Adrenal gland (tissue), 12 donors: ENCODE data around the gene SEPTIN8. TPM values are rescaled to one million over a fixed set of nuclear protein-coding genes. Genes with fewer than 3 reads are reported as not detected.

Source experiments
- DNase-seq, 7 donors: peaks; one replicate each; pipeline ENCODE4 v3.0.0-alpha.2; 2019 to 2020
- H3K27ac ChIP-seq, 5 donors: fragments of 200-600 bp; sonication (generic) in 4 of 5; 1 replicate in 3 of 5; 2 replicates in 2 of 5; pipeline versions ENCODE4 v1.5.1 to v1.8.0; 2016 to 2020; ENCODE audit warnings: mild to moderate bottlenecking in 1 of 5
- H3K27me3 ChIP-seq: fragments of 200-600 bp; 2 replicates; pipeline ENCODE4 v1.8.0; 2021
- H3K36me3 ChIP-seq, 2 donors: fragments of 200-600 bp; replicated peaks in 1 of 2; 1 replicate in 1 of 2; 2 replicates in 1 of 2; pipeline versions ENCODE4 v1.5.1 to v1.8.0; 2018 to 2022
- H3K4me1 ChIP-seq, 2 donors: fragments of 200-600 bp; replicated peaks in 1 of 2; 1 replicate in 1 of 2; 2 replicates in 1 of 2; pipeline versions ENCODE4 v1.5.1 to v1.8.0; 2018 to 2021
- H3K4me3 ChIP-seq, 4 donors: fragments of 200-600 bp; sonication (generic) in 3 of 4; one replicate each; pipeline ENCODE4 v1.5.1; 2016 to 2018
- H3K9me3 ChIP-seq, 3 donors: fragments of 200-600 bp; sonication (generic) in 1 of 3; replicated peaks in 1 of 3; 1 replicate in 2 of 3; 2 replicates in 1 of 3; pipeline versions ENCODE4 v1.5.1 to v1.8.0; 2016 to 2021
- CTCF ChIP-seq, 6 experiments: fragments of 450-650 bp in 4 of 6; fragments of 200-600 bp in 2 of 6; sonication (generic) in 1 of 6; IDR thresholded peaks; 1 replicate in 5 of 6; 2 replicates in 1 of 6; pipeline versions ENCODE4 v1.5.1 to v1.8.0; 2016 to 2021; ENCODE audit warnings: antibody characterized with exemption in 6 of 6, mild to moderate bottlenecking in 2 of 6, moderate library complexity in 1 of 6
- POLR2A ChIP-seq, 2 donors: fragments of 450-650 bp; IDR thresholded peaks; one replicate each; pipeline ENCODE4 v1.6.1; 2017; ENCODE audit warnings: antibody characterized with exemption in 2 of 2, mild to moderate bottlenecking in 2 of 2, moderate library complexity in 1 of 2
- WGBS, 4 donors: extraction: QIAGEN DNeasy Blood & Tissue Kit in 2 of 4; methylation state at CpG; one replicate each; pipeline versions ENCODE4 v1.1.5 to v1.1.7; 2013 to 2017; 5-methylcytosine and 5-hydroxymethylcytosine counted together
- intact Hi-C, 2 donors: fragments of 100-400 bp; cut with DNase I; formaldehyde crosslinking; loops; one replicate each; pipeline versions ENCODE4 v1.14.1 to v1.15.0; 2022 to 2023
- polyA plus RNA-seq, 3 donors: library from polyadenylated mRNA; stranded (reverse); fragments of 200-250 nt in 2 of 3; fragments of 350-450 nt in 1 of 3; fragmentation: Illumina TruSeq in 1 of 3; extraction: RNeasy Lipid Tissue Mini Kit (QIAGEN cat#74804) in 1 of 3; gene quantifications; one replicate each; pipeline ENCODE4 v1.2.3, GENCODE V29; 2013 to 2014
- total RNA-seq, 9 donors: library from RNA; depleted of rRNA in 4 of 9; stranded (reverse); fragments of >200 nt in 4 of 9; fragments of 120-200 nt in 1 of 9; fragmentation: NEBNext Ultra II Directional in 1 of 9; extraction: Animal tissue kit (Norgen Biotek cat#: 25700) in 1 of 9; gene quantifications; one replicate each; pipeline versions ENCODE4 v1.1.0 to v1.2.4, GENCODE V29; 2013 to 2023
- donor health status: healthy with polysubstance abuse.
- donor health status: Bipolar disorder and iron deficiency.
- donor health status: DM: yes; HTN: yes; CAD: no.
- donor health status: DM: no; HTN: no; CAD: no.
- donor health status: DM: no; HTN: no; CAD: no.
- donor health status: DM: yes; HTN: yes; CAD: no.

SEPTIN8 gene
- total and polyA plus RNA-seq, 12 donors, result 9.7 to 36.2 (median 24.3) TPM

- peaks cover 0 to 11% of the 10 kb centered on the region in 2 donors for H3K4me1 ChIP-seq
- intact Hi-C loops, result loop anchor here in 1 of 2 donors (5.0 kb wide), 1 partner anchor 296 kb away; no protein-coding TSS in a partner anchor
- peak overlapping the region in 2 of 5 donors; percentile 57 to 62 for H3K27ac ChIP-seq
- H3K9me3 ChIP-seq, result no peaks in the 10 kb centered on the region
- DNase-seq, result peak in 5 of 7 donors; percentile 46 to 61 (median 57)
- 15 to 31% (median 20%) methylated on average over 21 to 68 of the region's 68 CpGs for WGBS, 4 donors
- TF ChIP-seq CTCF (IDR thresholded peaks at IDR 0.05) (peak in 2 of 6 experiments; percentile 1 to 13), POLR2A (IDR thresholded peaks at IDR 0.05) (no peak)
- peak overlapping the region in 1 of 4 donors; percentile 47 for H3K4me3 ChIP-seq
- H3K27me3 ChIP-seq, result no peaks in the 10 kb centered on the region
- H3K36me3 ChIP-seq, result no peaks in the 10 kb centered on the region
Measured at GRCh38 chr5:132822650-132823480, 45.8 kb upstream of the SEPTIN8 start.

GRCh38 chr5:132821791-132822190 lies 44.8 kb upstream of the SEPTIN8 start:
- intact Hi-C loops, result loop anchor here in 1 of 2 donors (5.0 kb wide), 1 partner anchor 294 kb away; no protein-coding TSS in a partner anchor
- no peaks in the 10 kb centered on the region for H3K27me3 ChIP-seq
- peaks cover 0 to 11% of the 10 kb centered on the region in 2 donors for H3K4me1 ChIP-seq
- no peaks in the 10 kb centered on the region for H3K36me3 ChIP-seq
- no peaks in the 10 kb centered on the region for H3K9me3 ChIP-seq
- TF ChIP-seq POLR2A (IDR thresholded peaks at IDR 0.05), result no peak
- TF ChIP-seq CTCF (IDR thresholded peaks at IDR 0.05), result no peak
- WGBS, 4 donors, result 88 to 100% (median 92%) methylated on average over 1 of the region's 1 CpG
- no peak overlapping the region for H3K27ac ChIP-seq
- H3K4me3 ChIP-seq, result no peak overlapping the region
- DNase-seq, result no peak

- no peaks in the 10 kb centered on the region for H3K9me3 ChIP-seq
- TF ChIP-seq POLR2A (IDR thresholded peaks at IDR 0.05), result no peak
- TF ChIP-seq CTCF (IDR thresholded peaks at IDR 0.05), result no peak
- intact Hi-C loops, result loop anchor here in 1 of 2 donors (5.0 kb wide), 1 partner anchor 294 kb away; no protein-coding TSS in a partner anchor
- peaks cover 0 to 11% of the 10 kb centered on the region in 2 donors for H3K4me1 ChIP-seq
- no peak for DNase-seq
- H3K27ac ChIP-seq, result no peak overlapping the region
- H3K36me3 ChIP-seq, result no peaks in the 10 kb centered on the region
- no peak overlapping the region for H3K4me3 ChIP-seq
- no peaks in the 10 kb centered on the region for H3K27me3 ChIP-seq
- 84 to 96% (median 92%) methylated on average over 3 of the region's 3 CpGs for WGBS, 4 donors
Measured at GRCh38 chr5:132821350-132821749, 44.3 kb upstream of the SEPTIN8 start.

- no peaks in the 10 kb centered on the region for H3K9me3 ChIP-seq
- 21 to 23% (median 22%) methylated on average over 13 to 15 of the region's 15 CpGs for WGBS, 4 donors
- DNase-seq, result peak; percentile 88 to 98 (median 94)
- TF ChIP-seq POLR2A (IDR thresholded peaks at IDR 0.05) (no peak), CTCF (IDR thresholded peaks at IDR 0.05) (peak; percentile 86 to 96 (median 93))
- H3K36me3 ChIP-seq, result no peaks in the 10 kb centered on the region
- peak overlapping the region in 1 of 5 donors; percentile 38 for H3K27ac ChIP-seq
- H3K4me3 ChIP-seq, result no peak overlapping the region
- peaks cover 0 to 11% of the 10 kb centered on the region in 2 donors for H3K4me1 ChIP-seq
- intact Hi-C loops, result loop anchor here in 1 of 2 donors (5.0 kb wide), 1 partner anchor 293 kb away; no protein-coding TSS in a partner anchor
- no peaks in the 10 kb centered on the region for H3K27me3 ChIP-seq
Measured at GRCh38 chr5:132820162-132820754, 43.2 kb upstream of the SEPTIN8 start.
